ENCODE measurements around the gene IL12RB2.
A peak's percentile ranks its signal among the peaks of the same experiment; 100 is the strongest.

DNA sequence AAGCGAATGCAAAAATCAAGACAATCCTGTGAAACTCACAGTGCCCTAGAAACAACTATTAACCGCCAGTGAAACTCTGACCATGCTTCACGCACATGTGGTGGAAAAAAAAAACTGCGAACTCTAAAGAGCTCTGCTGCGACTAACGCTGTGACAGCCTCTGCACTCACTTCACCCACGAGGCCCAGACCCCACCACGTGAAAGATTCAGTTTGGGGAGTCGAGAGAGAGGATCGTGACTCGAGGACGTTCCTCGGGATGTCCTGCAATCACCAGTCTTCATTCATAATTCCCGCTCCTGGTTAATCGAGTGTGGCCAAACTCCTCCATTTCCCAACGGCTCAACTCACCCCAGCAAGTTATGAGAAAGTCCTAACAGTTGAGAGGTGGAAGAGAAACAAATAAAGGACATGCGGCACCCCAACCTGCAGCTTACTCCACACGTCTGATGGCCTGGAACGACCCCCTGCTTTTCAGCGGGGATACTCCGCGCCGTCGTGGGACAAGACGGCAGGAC is 121.4 kb downstream of the IL12RB2 start:
- TF ChIP-seq, protein P1, sequence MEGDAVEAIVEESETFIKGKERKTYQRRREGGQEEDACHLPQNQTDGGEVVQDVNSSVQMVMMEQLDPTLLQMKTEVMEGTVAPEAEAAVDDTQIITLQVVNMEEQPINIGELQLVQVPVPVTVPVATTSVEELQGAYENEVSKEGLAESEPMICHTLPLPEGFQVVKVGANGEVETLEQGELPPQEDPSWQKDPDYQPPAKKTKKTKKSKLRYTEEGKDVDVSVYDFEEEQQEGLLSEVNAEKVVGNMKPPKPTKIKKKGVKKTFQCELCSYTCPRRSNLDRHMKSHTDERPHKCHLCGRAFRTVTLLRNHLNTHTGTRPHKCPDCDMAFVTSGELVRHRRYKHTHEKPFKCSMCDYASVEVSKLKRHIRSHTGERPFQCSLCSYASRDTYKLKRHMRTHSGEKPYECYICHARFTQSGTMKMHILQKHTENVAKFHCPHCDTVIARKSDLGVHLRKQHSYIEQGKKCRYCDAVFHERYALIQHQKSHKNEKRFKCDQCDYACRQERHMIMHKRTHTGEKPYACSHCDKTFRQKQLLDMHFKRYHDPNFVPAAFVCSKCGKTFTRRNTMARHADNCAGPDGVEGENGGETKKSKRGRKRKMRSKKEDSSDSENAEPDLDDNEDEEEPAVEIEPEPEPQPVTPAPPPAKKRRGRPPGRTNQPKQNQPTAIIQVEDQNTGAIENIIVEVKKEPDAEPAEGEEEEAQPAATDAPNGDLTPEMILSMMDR (IDR thresholded peaks at IDR 0.05 in 2 of 3, conservative IDR thresholded peaks at IDR 0.05 in 1 of 3; ENCODE audit: borderline replicate concordance in 1 of 3, insufficient read depth in 1 of 3, low read depth in 2 of 3, low read length in 2 of 3): no peak
- no peak for TF ChIP-seq POLR2AphosphoS5 (IDR thresholded peaks at IDR 0.05; ENCODE audit: low read depth, low read length)
- no peak for TF ChIP-seq ZFX (IDR thresholded peaks at IDR 0.05)
- TF ChIP-seq, protein P2, sequence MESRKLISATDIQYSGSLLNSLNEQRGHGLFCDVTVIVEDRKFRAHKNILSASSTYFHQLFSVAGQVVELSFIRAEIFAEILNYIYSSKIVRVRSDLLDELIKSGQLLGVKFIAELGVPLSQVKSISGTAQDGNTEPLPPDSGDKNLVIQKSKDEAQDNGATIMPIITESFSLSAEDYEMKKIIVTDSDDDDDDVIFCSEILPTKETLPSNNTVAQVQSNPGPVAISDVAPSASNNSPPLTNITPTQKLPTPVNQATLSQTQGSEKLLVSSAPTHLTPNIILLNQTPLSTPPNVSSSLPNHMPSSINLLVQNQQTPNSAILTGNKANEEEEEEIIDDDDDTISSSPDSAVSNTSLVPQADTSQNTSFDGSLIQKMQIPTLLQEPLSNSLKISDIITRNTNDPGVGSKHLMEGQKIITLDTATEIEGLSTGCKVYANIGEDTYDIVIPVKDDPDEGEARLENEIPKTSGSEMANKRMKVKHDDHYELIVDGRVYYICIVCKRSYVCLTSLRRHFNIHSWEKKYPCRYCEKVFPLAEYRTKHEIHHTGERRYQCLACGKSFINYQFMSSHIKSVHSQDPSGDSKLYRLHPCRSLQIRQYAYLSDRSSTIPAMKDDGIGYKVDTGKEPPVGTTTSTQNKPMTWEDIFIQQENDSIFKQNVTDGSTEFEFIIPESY (IDR thresholded peaks at IDR 0.05; ENCODE audit: extremely low read depth, insufficient replicate concordance, low read length): no peak
- peak; percentile 44; the same call in 1 of the 2 replicates for TF ChIP-seq MAX (IDR thresholded peaks at IDR 0.05)
- TF ChIP-seq FOSL1 (IDR thresholded peaks at IDR 0.05; ENCODE audit: low read depth): no peak
- no peak for TF ChIP-seq SP1 (IDR thresholded peaks at IDR 0.05; ENCODE audit: low read depth)
- TF ChIP-seq, protein P3, sequence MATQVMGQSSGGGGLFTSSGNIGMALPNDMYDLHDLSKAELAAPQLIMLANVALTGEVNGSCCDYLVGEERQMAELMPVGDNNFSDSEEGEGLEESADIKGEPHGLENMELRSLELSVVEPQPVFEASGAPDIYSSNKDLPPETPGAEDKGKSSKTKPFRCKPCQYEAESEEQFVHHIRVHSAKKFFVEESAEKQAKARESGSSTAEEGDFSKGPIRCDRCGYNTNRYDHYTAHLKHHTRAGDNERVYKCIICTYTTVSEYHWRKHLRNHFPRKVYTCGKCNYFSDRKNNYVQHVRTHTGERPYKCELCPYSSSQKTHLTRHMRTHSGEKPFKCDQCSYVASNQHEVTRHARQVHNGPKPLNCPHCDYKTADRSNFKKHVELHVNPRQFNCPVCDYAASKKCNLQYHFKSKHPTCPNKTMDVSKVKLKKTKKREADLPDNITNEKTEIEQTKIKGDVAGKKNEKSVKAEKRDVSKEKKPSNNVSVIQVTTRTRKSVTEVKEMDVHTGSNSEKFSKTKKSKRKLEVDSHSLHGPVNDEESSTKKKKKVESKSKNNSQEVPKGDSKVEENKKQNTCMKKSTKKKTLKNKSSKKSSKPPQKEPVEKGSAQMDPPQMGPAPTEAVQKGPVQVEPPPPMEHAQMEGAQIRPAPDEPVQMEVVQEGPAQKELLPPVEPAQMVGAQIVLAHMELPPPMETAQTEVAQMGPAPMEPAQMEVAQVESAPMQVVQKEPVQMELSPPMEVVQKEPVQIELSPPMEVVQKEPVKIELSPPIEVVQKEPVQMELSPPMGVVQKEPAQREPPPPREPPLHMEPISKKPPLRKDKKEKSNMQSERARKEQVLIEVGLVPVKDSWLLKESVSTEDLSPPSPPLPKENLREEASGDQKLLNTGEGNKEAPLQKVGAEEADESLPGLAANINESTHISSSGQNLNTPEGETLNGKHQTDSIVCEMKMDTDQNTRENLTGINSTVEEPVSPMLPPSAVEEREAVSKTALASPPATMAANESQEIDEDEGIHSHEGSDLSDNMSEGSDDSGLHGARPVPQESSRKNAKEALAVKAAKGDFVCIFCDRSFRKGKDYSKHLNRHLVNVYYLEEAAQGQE (IDR thresholded peaks at IDR 0.05; ENCODE audit: low read depth): no peak
- no peak for TF ChIP-seq TCF7L2 (IDR thresholded peaks at IDR 0.05; ENCODE audit: borderline replicate concordance, extremely low read depth, insufficient read depth, insufficient read length)
